HG03039 (cell line): ENCODE results near the gene NEGR1.

Experiments
- ATAC-seq: cut with Tn5 transposase; IDR thresholded peaks from one replicate; pipeline ENCODE4 v1.9.1; 2021; ENCODE audit warnings: mild to moderate bottlenecking, moderate library complexity; ENCODE audit not compliant: unreplicated experiment

The NEGR1 gene

GRCh38 chr1:72122099-72122880 is 160.0 kb downstream of the NEGR1 start:
- ATAC-seq, result no peak

GRCh38 chr1:72119491-72119890 is 162.8 kb downstream of the NEGR1 start:
- ATAC-seq, result no peak

GRCh38 chr1:72117621-72118020 is 164.7 kb downstream of the NEGR1 start:
- no peak for ATAC-seq

- ATAC-seq, result no peak
Observed at GRCh38 chr1:72115290-72115689, 167.0 kb downstream of the NEGR1 start.

GRCh38 chr1:72111662-72112061 is 170.7 kb downstream of the NEGR1 start:
- ATAC-seq, result no peak

- ATAC-seq, result no peak
Observed at GRCh38 chr1:72109916-72110315, 172.4 kb downstream of the NEGR1 start.

GRCh38 chr1:72105201-72105600 is 177.1 kb downstream of the NEGR1 start:
- ATAC-seq, result no peak

GRCh38 chr1:72101840-72102632 is 180.3 kb downstream of the NEGR1 start:
- no peak for ATAC-seq

- no peak for ATAC-seq
Observed at GRCh38 chr1:72100771-72101170, 181.6 kb downstream of the NEGR1 start.

- ATAC-seq, result no peak
Observed at GRCh38 chr1:72097851-72098570, 184.3 kb downstream of the NEGR1 start.

GRCh38 chr1:72094209-72094608 is 188.1 kb downstream of the NEGR1 start:
- ATAC-seq, result no peak

- ATAC-seq, result no peak
Observed at GRCh38 chr1:72086394-72086793, 195.9 kb downstream of the NEGR1 start.

GRCh38 chr1:72075425-72075824 is 206.9 kb downstream of the NEGR1 start:
- no peak for ATAC-seq

- no peak for ATAC-seq
Observed at GRCh38 chr1:72066431-72066830, 215.9 kb downstream of the NEGR1 start.

- no peak for ATAC-seq
Observed at GRCh38 chr1:72064196-72065075, 217.9 kb downstream of the NEGR1 start.

- no peak for ATAC-seq
Observed at GRCh38 chr1:72063364-72064044, 218.8 kb downstream of the NEGR1 start.

GRCh38 chr1:72062584-72062983 is 219.8 kb downstream of the NEGR1 start:
- no peak for ATAC-seq

GRCh38 chr1:72060466-72061245 is 221.7 kb downstream of the NEGR1 start:
- ATAC-seq, result no peak

GRCh38 chr1:72056516-72056915 is 225.8 kb downstream of the NEGR1 start:
- ATAC-seq, result no peak
